HEK293 (cell line): Measurements from ENCODE around the gene AMZ1.
"Not testable (repeated sequence)": the region's sequence is repeated elsewhere in the genome, so short reads cannot be mapped to it uniquely, and the experiment has no call there.

Experiments used
- CTCF ChIA-PET: fragments of 350-600 bp; formaldehyde crosslinking; extraction: SDS; loops from one replicate; lab custom pipeline; 2021; ENCODE audit warnings: antibody characterized with exemption; lab: Yijun Ruan, JAX
- POLR2A ChIA-PET: fragments of 300-600 bp; formaldehyde crosslinking; extraction: SDS; loops from one replicate; lab custom pipeline; 2020; ENCODE audit warnings: antibody characterized with exemption, inconsistent platforms; lab: Yijun Ruan, JAX
- H3K27ac ChIP-seq: fragments of 200-500 bp; sonication (Bioruptor generic); 2 replicates; pipeline ENCODE4 v1.5.1; 2014; ENCODE audit warnings: low read depth, low read length, control low read depth, inconsistent platforms; ENCODE audit errors: extremely low read depth
- H3K36me3 ChIP-seq, 2 experiments: fragments of 200-500 bp in 1 of 2; sonication (Bioruptor generic) in 1 of 2; 1 replicate in 1 of 2; 2 replicates in 1 of 2; pipeline ENCODE4 v1.5.1; 2014 to 2017; ENCODE audit warnings: inconsistent platforms in 2 of 2, low read length in 2 of 2; ENCODE audit not compliant: control insufficient read depth in 2 of 2, insufficient read depth in 1 of 2
- H3K4me1 ChIP-seq: fragments of 200-500 bp; sonication (Bioruptor generic); 2 replicates; pipeline ENCODE4 v1.5.1; 2014; ENCODE audit warnings: mild to moderate bottlenecking, low read length, inconsistent platforms; ENCODE audit not compliant: control insufficient read depth, insufficient read depth
- H3K4me3 ChIP-seq: 2 replicates; pipeline ENCODE4 v1.5.1; 2011; ENCODE audit warnings: low read depth, mild to moderate bottlenecking, control low read depth, low read length, moderate library complexity
- H3K9me3 ChIP-seq: fragments of 200-500 bp; sonication (Bioruptor generic); 2 replicates; pipeline ENCODE4 v1.5.1; 2014; ENCODE audit warnings: low read depth, low read length, inconsistent platforms; ENCODE audit not compliant: control insufficient read depth, insufficient read depth
- GLI4 ChIP-seq: fragments of 450-650 bp; formaldehyde crosslinking; IDR thresholded peaks from 2 replicates; pipeline ENCODE4 v1.5.1; 2016; ENCODE audit warnings: missing biosample characterization, missing genetic modification characterization
- SCRT1 ChIP-seq: fragments of 450-650 bp; formaldehyde crosslinking; IDR thresholded peaks from 2 replicates; pipeline ENCODE4 v1.5.1; 2016; ENCODE audit warnings: missing biosample characterization, missing genetic modification characterization, borderline replicate concordance
- YY2 ChIP-seq: fragments of 450-650 bp; formaldehyde crosslinking; IDR thresholded peaks from 2 replicates; pipeline ENCODE4 v1.5.1; 2016; ENCODE audit warnings: missing biosample characterization, missing genetic modification characterization
- ZBTB1 ChIP-seq: fragments of 450-650 bp; formaldehyde crosslinking; IDR thresholded peaks from 2 replicates; pipeline ENCODE4 v1.5.1; 2016; ENCODE audit warnings: missing biosample characterization, missing genetic modification characterization
- ZFP41 ChIP-seq: fragments of 450-650 bp; formaldehyde crosslinking; IDR thresholded peaks from 2 replicates; pipeline ENCODE4 v1.5.1; 2016; ENCODE audit warnings: missing biosample characterization, missing genetic modification characterization, borderline replicate concordance
- ZNF121 ChIP-seq: fragments of 450-650 bp; formaldehyde crosslinking; IDR thresholded peaks from 2 replicates; pipeline ENCODE4 v1.5.1; 2016; ENCODE audit warnings: missing biosample characterization, missing genetic modification characterization
- ZNF155 ChIP-seq: fragments of 450-650 bp; formaldehyde crosslinking; IDR thresholded peaks from 2 replicates; pipeline ENCODE4 v1.5.1; 2016; ENCODE audit warnings: missing biosample characterization, missing genetic modification characterization
- ZNF354C ChIP-seq: fragments of 450-650 bp; formaldehyde crosslinking; IDR thresholded peaks from 2 replicates; pipeline ENCODE4 v1.5.1; 2016; ENCODE audit warnings: missing biosample characterization, missing genetic modification characterization, low read depth, borderline replicate concordance
- ZNF558 ChIP-seq: fragments of 450-650 bp; formaldehyde crosslinking; IDR thresholded peaks from 2 replicates; pipeline ENCODE4 v1.5.1; 2016; ENCODE audit warnings: missing biosample characterization, missing genetic modification characterization
- ZNF596 ChIP-seq: fragments of 450-650 bp; IDR thresholded peaks from 2 replicates; pipeline ENCODE4 v1.5.0; 2018; ENCODE audit warnings: missing biosample characterization, mild to moderate bottlenecking, missing genetic modification characterization, moderate library complexity
- ZNF654 ChIP-seq: fragments of 450-650 bp; formaldehyde crosslinking; IDR thresholded peaks from 2 replicates; pipeline ENCODE4 v1.5.1; 2016; ENCODE audit warnings: low read depth, missing biosample characterization, missing genetic modification characterization
- ZNF747 ChIP-seq: fragments of 450-650 bp; formaldehyde crosslinking; IDR thresholded peaks from 2 replicates; pipeline ENCODE4 v1.5.1; 2016; ENCODE audit warnings: missing biosample characterization, missing genetic modification characterization
- TF ChIP-seq, protein P1 (sequence below): fragments of 450-650 bp; formaldehyde crosslinking; IDR thresholded peaks from 2 replicates; pipeline ENCODE4; 2016; ENCODE audit warnings: missing biosample characterization, missing genetic modification characterization

Gene AMZ1

DNA sequence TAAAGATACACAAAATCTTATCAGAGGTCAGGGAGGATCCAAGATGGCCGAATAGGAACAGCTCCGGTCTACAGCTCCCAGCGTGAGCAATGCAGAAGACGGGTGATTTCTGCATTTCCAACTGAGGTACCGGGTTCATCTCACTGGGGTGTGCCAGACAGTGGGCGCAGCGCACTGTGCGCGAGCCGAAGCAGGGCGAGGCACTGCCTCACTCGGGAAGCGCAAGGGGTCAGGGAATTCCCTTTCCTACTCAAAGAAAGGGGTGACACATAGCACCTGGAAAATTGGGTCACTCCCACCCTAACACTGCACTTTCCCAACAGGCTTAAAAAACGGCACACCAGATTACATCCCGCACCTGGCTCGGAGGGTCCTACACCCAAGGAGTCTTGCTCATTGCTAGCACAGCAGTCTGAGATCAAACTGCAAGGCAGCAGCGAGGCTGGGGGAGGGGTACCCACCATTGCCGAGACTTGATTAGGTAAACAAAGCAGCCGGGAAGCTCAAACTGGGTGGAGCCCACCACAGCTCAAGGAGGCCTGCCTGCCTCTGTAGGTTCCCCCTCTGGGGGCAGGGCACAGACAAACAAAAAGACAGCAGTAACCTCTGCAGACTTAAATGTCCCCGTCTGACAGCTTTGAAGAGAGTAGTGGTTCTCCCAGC is 55.7 kb downstream of the AMZ1 start:
- H3K4me3 ChIP-seq, H3K36me3 ChIP-seq, H3K27ac ChIP-seq, H3K4me1 ChIP-seq, POLR2A ChIA-PET, H3K9me3 ChIP-seq, CTCF ChIA-PET: not testable (repeated sequence)

DNA sequence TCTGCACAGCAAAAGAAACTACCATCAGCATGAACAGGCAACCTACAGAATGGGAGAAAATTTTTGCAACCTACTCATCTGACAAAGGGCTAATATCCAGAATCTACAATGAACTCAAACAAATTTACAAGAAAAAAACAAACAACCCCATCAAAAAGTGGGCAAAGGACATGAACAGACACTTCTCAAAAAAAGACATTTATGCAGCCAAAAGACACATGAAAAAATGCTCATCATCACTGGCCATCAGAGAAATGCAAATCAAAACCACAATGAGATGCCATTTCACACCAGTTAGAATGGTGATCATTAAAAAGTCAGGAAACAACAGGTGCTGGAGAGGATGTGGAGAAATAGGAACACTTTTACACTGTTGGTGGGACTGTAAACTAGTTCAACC is 60.7 kb downstream of the AMZ1 start:
- H3K27ac ChIP-seq, H3K4me1 ChIP-seq, H3K9me3 ChIP-seq, CTCF ChIA-PET, POLR2A ChIA-PET, H3K36me3 ChIP-seq, H3K4me3 ChIP-seq: not testable (repeated sequence)

DNA sequence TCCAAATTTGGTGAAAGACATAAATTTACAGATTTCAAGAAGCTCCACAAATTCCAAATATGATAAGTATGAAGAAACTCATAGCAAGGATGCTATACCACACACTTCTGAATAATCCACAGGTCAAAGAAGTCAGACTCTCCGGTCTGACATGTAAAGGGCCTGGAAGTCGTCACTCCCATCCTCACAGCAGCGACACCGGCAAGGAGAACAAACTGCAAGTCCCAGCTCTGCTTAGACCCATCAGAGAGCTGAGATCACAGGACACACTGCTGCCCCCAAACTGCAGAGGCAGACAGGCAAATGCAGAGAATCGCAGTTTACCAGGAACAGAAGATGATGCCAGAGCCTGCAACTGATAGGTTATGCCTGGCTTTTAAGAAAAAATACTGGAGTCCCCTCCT is 62.0 kb downstream of the AMZ1 start:
- Histone ChIP-seq H3K36me3 (no peaks in the 10 kb centered on the region), H3K4me1 (no peaks in the 10 kb centered on the region), H3K4me3 (no peak overlapping the region), H3K9me3 (no peaks in the 10 kb centered on the region), H3K27ac (no peak overlapping the region)
- TF ChIP-seq ZNF354C (tag by site-specific recombination), result no peak
- TF ChIP-seq, protein P1, sequence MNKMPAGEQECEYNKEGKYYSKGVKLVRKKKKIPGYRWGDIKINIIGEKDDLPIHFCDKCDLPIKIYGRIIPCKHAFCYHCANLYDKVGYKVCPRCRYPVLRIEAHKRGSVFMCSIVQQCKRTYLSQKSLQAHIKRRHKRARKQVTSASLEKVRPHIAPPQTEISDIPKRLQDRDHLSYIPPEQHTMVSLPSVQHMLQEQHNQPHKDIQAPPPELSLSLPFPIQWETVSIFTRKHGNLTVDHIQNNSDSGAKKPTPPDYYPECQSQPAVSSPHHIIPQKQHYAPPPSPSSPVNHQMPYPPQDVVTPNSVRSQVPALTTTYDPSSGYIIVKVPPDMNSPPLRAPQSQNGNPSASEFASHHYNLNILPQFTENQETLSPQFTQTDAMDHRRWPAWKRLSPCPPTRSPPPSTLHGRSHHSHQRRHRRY, result no peak
- no peak for TF ChIP-seq ZNF596 (tag by site-specific recombination)
- TF ChIP-seq ZNF558 (tag by site-specific recombination), result peak; percentile 86
- CTCF ChIA-PET, result no interaction called here
- POLR2A ChIA-PET, result no interaction called here

DNA sequence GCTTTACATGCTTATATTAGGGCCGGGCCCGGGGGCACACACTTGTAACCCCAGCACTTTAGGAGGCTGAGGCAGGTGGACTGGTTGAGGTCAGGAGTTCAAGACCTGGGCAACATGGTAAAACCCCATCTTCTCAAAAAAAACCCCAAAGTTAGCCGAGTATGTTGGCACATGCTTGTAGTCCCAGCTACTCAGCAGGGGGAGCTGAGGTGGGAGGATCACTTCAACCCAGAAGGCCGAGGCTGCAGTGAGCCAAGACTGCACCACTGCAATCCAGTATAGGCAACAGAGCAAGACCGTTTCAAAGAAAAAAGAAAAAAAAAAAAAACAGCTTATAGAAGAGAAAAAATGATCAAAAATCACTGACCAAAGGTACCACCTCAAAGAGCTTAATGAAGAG is 63.1 kb downstream of the AMZ1 start:
- TF ChIP-seq YY2 (tag by site-specific recombination), result no peak
- TF ChIP-seq ZNF654 (tag by site-specific recombination), result no peak
- Histone ChIP-seq H3K36me3 (no peaks in the 10 kb centered on the region), H3K27ac (no peak overlapping the region), H3K4me1 (no peaks in the 10 kb centered on the region), H3K9me3 (no peaks in the 10 kb centered on the region), H3K4me3 (no peak overlapping the region)
- POLR2A ChIA-PET, result no interaction called here
- CTCF ChIA-PET, result interaction anchor here (0.6 to 1.2 kb wide), 5 partner anchors 9 to 314 kb away, joined by 3 to 6 read pairs (median 4); no protein-coding TSS in a partner anchor

DNA sequence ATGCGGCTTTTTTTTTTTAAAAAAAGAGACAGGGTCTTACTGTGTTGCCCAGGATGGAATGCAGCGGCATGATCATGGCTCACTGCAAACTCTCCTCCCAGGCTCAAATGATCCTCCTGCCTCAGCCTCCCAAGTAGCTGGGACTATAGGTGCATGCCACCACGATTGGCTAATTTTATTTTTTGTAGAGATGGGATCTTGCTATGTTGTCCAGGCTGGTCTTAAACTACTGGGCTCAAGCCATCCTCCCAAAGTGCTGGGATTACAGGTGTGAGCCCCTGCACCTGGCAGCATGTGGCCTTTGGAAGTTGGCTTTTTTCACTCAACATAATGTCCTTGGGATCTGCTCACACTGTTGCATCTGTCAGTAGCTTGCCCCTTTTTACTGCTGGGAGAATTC is 65.1 kb downstream of the AMZ1 start:
- ChIA-PET POLR2A (no interaction called here), CTCF (no interaction called here)
- Histone ChIP-seq H3K27ac (no peak overlapping the region), H3K9me3 (no peaks in the 10 kb centered on the region), H3K4me1 (peaks cover 6% of the 10 kb centered on the region), H3K36me3 (no peaks in the 10 kb centered on the region), H3K4me3 (no peak overlapping the region)
- peak; percentile 57; the same call in 1 of the 2 replicates for TF ChIP-seq ZNF121 (tag by site-specific recombination)
- TF ChIP-seq ZFP41 (tag by site-specific recombination), result no peak
- TF ChIP-seq ZNF155, result no peak
- TF ChIP-seq ZNF747 (tag by site-specific recombination), result no peak
- no peak for TF ChIP-seq SCRT1
- no peak for TF ChIP-seq GLI4 (tag by site-specific recombination)
- no peak for TF ChIP-seq ZBTB1
